Caco-2 (cell line): Measurements from ENCODE around the gene C1RL. TPM values are rescaled to one million over a fixed set of nuclear protein-coding genes. Genes with fewer than 3 reads are reported as not detected.
A peak's percentile ranks its signal among the peaks of the same experiment; 100 is the strongest.
"Not testable (repeated sequence)": the region's sequence is repeated elsewhere in the genome, so short reads cannot be mapped to it uniquely, and the experiment has no call there.

ENCODE experiments used
- BruUV-seq: library from RNA; stranded (reverse); fragments of 400-500 nt; replicated peaks from 2 replicates; lab custom pipeline; 2021; lab: Mats Ljungman, UMichigan
- CTCF ChIA-PET: fragments of 300-600 bp; sonication (Branson Sonifier 250); formaldehyde crosslinking; loops from one replicate; lab custom pipeline; 2022; ENCODE audit warnings: antibody characterized with exemption; lab: Charles Lee
- POLR2A ChIA-PET: fragments of 300-600 bp; sonication (Branson Sonifier 250); formaldehyde crosslinking; loops from one replicate; lab custom pipeline; 2022; ENCODE audit warnings: antibody characterized with exemption; lab: Charles Lee
- DNase-seq, 2 experiments: peaks; one replicate each; pipeline versions ENCODE4 v3.0.0 to v3.0.0-alpha.2; 2020 to 2022
- H3K27me3 ChIP-seq: replicated peaks from 2 replicates; pipeline ENCODE4 v1.6.0; 2011; ENCODE audit warnings: low read length; ENCODE audit not compliant: control insufficient read depth, insufficient read depth
- H3K36me3 ChIP-seq: 2 replicates; pipeline ENCODE4 v1.5.1; 2011; ENCODE audit warnings: low read length; ENCODE audit not compliant: control insufficient read depth, insufficient read depth
- H3K4me1 ChIP-seq: fragments of 250-450 bp; sonication (Bioruptor Pico); 2 replicates; pipeline ENCODE4 v1.5.1; 2020; ENCODE audit warnings: mild to moderate bottlenecking
- H3K4me3 ChIP-seq: 2 replicates; pipeline ENCODE4 v1.5.1; 2011; ENCODE audit warnings: low read depth, mild to moderate bottlenecking, control low read depth, low read length
- H3K9me3 ChIP-seq: fragments of 250-450 bp; sonication (Bioruptor Pico); 2 replicates; pipeline ENCODE4 v1.5.1; 2020; ENCODE audit warnings: mild to moderate bottlenecking, moderate library complexity
- H3K27ac Mint-ChIP-seq: one replicate; pipeline ENCODE4 v1.8.0; 2022; ENCODE audit warnings: mixed read lengths; ENCODE audit not compliant: unreplicated experiment
- H3K27me3 Mint-ChIP-seq: one replicate; pipeline ENCODE4 v1.8.0; 2022; ENCODE audit warnings: mixed read lengths; ENCODE audit not compliant: insufficient read depth, unreplicated experiment
- H3K36me3 Mint-ChIP-seq: one replicate; pipeline ENCODE4 v1.8.0; 2022; ENCODE audit warnings: mild to moderate bottlenecking, mixed read lengths; ENCODE audit not compliant: insufficient read depth, unreplicated experiment
- H3K4me1 Mint-ChIP-seq: one replicate; pipeline ENCODE4 v1.8.0; 2022; ENCODE audit warnings: low read depth, mixed read lengths; ENCODE audit not compliant: unreplicated experiment
- H3K4me3 Mint-ChIP-seq: one replicate; pipeline ENCODE4 v1.8.0; 2022; ENCODE audit warnings: mild to moderate bottlenecking, moderate library complexity, mixed read lengths; ENCODE audit not compliant: unreplicated experiment
- H3K9me3 Mint-ChIP-seq: one replicate; pipeline ENCODE4 v1.8.0; 2022; ENCODE audit warnings: mixed read lengths; ENCODE audit not compliant: unreplicated experiment
- intact Hi-C: fragments of 100-400 bp; cut with micrococcal nuclease; formaldehyde crosslinking; loops from one replicate; pipeline ENCODE4 v1.10.0; 2022; ENCODE audit not compliant: unreplicated experiment
- total RNA-seq: library from RNA; stranded (reverse); gene quantifications from 2 replicates; pipeline ENCODE4 v1.2.3, GENCODE V29; 2022
- TF ChIP-seq, protein P1 (sequence below), 2 experiments: fragments of 200-600 bp in 1 of 2; IDR thresholded peaks; 1 replicate in 1 of 2; 2 replicates in 1 of 2; pipeline versions ENCODE4 v1.5.1 to v1.8.0; 2011 to 2022; ENCODE audit warnings: antibody characterized with exemption in 1 of 2, control low read depth in 1 of 2, inconsistent platforms in 1 of 2, low read depth in 1 of 2, low read length in 1 of 2, mild to moderate bottlenecking in 1 of 2, moderate library complexity in 1 of 2; ENCODE audit not compliant: insufficient read depth in 1 of 2, severe bottlenecking in 1 of 2, unreplicated experiment in 1 of 2

C1RL gene
- total RNA-seq, 1 experiment from 2014 or later, result 40.2 TPM

DNA sequence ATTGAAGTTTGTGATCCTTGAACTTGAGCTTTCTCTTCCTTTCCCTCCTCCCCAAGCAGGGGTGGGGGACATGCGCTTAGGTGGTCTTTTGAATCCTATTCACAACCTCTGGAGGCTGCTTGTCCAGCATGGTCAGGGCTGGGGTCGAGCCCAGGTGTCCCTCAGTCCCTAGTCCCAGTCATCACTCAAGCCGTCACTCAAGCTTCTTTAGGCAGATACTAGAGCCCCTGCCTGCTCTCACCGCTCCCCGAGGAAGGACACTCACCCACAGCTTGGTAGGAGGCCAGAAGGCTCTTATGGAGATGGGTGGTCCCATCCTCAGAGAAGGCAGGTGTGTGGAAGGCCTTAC, 532 bp upstream of the C1RL start:
- Mint-ChIP-seq H3K9me3 (peaks cover 15% of the 10 kb centered on the region), H3K4me1 (peaks cover 12% of the 10 kb centered on the region), H3K36me3 (peaks cover 32% of the 10 kb centered on the region), H3K27me3 (no peaks in the 10 kb centered on the region), H3K4me3 (peak overlapping the region; percentile 85), H3K27ac (peak overlapping the region; percentile 74)
- Histone ChIP-seq H3K4me3 (no peak overlapping the region; the same call in 1 of the 2 replicates), H3K9me3 (peaks cover 15% of the 10 kb centered on the region), H3K36me3 (0 out of 2 replicates have a peak, but pooled peaks cover 1% of the 10 kb centered on the region), H3K4me1 (no peaks in the 10 kb centered on the region), H3K27me3 (no peaks in the 10 kb centered on the region)
- ChIA-PET CTCF (interaction anchor here (0.6 to 3.4 kb wide), 14 partner anchors 12 to 240 kb away, joined by 3 to 58 read pairs (median 6); partner anchors contain the start of genes C12orf57, C1S, ENO2 and RNU7-1), POLR2A (interaction anchor here (1.1 to 3.1 kb wide), 4 partner anchors 13 to 164 kb away, joined by 4 to 50 read pairs (median 10); partner anchors contain the start of genes C12orf57 and RNU7-1)
- BruUV-seq, result no TSS peak
- no peak for DNase-seq
- intact Hi-C loops, result loop anchor here (1.0 to 5.0 kb wide), 3 partner anchors 49 to 146 kb away; partner anchors contain the start of genes C1S and LPCAT3
- TF ChIP-seq, protein P1, sequence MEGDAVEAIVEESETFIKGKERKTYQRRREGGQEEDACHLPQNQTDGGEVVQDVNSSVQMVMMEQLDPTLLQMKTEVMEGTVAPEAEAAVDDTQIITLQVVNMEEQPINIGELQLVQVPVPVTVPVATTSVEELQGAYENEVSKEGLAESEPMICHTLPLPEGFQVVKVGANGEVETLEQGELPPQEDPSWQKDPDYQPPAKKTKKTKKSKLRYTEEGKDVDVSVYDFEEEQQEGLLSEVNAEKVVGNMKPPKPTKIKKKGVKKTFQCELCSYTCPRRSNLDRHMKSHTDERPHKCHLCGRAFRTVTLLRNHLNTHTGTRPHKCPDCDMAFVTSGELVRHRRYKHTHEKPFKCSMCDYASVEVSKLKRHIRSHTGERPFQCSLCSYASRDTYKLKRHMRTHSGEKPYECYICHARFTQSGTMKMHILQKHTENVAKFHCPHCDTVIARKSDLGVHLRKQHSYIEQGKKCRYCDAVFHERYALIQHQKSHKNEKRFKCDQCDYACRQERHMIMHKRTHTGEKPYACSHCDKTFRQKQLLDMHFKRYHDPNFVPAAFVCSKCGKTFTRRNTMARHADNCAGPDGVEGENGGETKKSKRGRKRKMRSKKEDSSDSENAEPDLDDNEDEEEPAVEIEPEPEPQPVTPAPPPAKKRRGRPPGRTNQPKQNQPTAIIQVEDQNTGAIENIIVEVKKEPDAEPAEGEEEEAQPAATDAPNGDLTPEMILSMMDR (IDR thresholded peaks at IDR 0.05; ENCODE audit: insufficient read depth in 1 of 2, low read depth in 1 of 2, low read length in 1 of 2, severe bottlenecking in 1 of 2, unreplicated experiment in 1 of 2), result no peak

GRCh38 chr12:7108003-7108795, 815 bp downstream of the C1RL start:
- H3K9me3 ChIP-seq, result peaks cover 15% of the 10 kb centered on the region
- Mint-ChIP-seq H3K27me3 (no peaks in the 10 kb centered on the region), H3K36me3 (peaks cover 32% of the 10 kb centered on the region), H3K4me1 (peaks cover 12% of the 10 kb centered on the region), H3K27ac (peak overlapping the region; percentile 74), H3K4me3 (peak overlapping the region; percentile 85), H3K9me3 (peaks cover 15% of the 10 kb centered on the region)
- H3K4me1 ChIP-seq, result no peaks in the 10 kb centered on the region
- H3K36me3 ChIP-seq, result peaks cover 3% of the 10 kb centered on the region; the same call in 1 of the 2 replicates
- no peaks in the 10 kb centered on the region for H3K27me3 ChIP-seq
- BruUV-seq, result no TSS peak
- CTCF ChIA-PET, result interaction anchor here (0.6 to 3.4 kb wide), 25 partner anchors 10 to 699 kb away, joined by 3 to 58 read pairs (median 5); partner anchors contain the start of genes C12orf57, C1R, C1S and LPCAT3
- TF ChIP-seq, protein P1 (IDR thresholded peaks at IDR 0.05; ENCODE audit: insufficient read depth in 1 of 2, low read depth in 1 of 2, low read length in 1 of 2, severe bottlenecking in 1 of 2, unreplicated experiment in 1 of 2), result no peak
- peak overlapping the region; percentile 80 for H3K4me3 ChIP-seq
- POLR2A ChIA-PET, result interaction anchor here (0.5 to 3.1 kb wide), 17 partner anchors 12 to 496 kb away, joined by 3 to 50 read pairs (median 3); partner anchors contain the start of genes C12orf57, C1S, PEX5 and RNU7-1
- intact Hi-C loops, result loop anchor here (1.0 to 5.0 kb wide), 4 partner anchors 16 to 162 kb away; partner anchors contain the start of genes C1R and LPCAT3
- DNase-seq, result peak; percentile 91 to 94

GRCh38 chr12:7107636-7108002, 1.4 kb downstream of the C1RL start:
- Mint-ChIP-seq H3K4me1 (peaks cover 12% of the 10 kb centered on the region), H3K36me3 (peaks cover 32% of the 10 kb centered on the region), H3K27me3 (no peaks in the 10 kb centered on the region), H3K9me3 (peaks cover 15% of the 10 kb centered on the region), H3K4me3 (peak overlapping the region; percentile 85), H3K27ac (peak overlapping the region; percentile 74)
- POLR2A ChIA-PET, result interaction anchor here (0.8 to 3.1 kb wide), 9 partner anchors 11 to 170 kb away, joined by 3 to 50 read pairs (median 4); partner anchors contain the start of genes C12orf57, C1S and RNU7-1
- CTCF ChIA-PET, result interaction anchor here (0.6 to 3.4 kb wide), 21 partner anchors 11 to 700 kb away, joined by 3 to 58 read pairs (median 6); partner anchors contain the start of genes C12orf57, C1R, C1S and LPCAT3
- intact Hi-C loops, result loop anchor here (1.0 to 5.0 kb wide), 4 partner anchors 15 to 161 kb away; partner anchors contain the start of genes C1R and LPCAT3
- TF ChIP-seq, protein P1 (IDR thresholded peaks at IDR 0.05; ENCODE audit: insufficient read depth in 1 of 2, low read depth in 1 of 2, low read length in 1 of 2, severe bottlenecking in 1 of 2, unreplicated experiment in 1 of 2), result no peak
- peak overlapping the region; percentile 80 for H3K4me3 ChIP-seq
- peak in 1 of 2 experiments; percentile 37 for DNase-seq
- H3K27me3 ChIP-seq, result no peaks in the 10 kb centered on the region
- peaks cover 15% of the 10 kb centered on the region for H3K9me3 ChIP-seq
- no peaks in the 10 kb centered on the region for H3K4me1 ChIP-seq
- peaks cover 3% of the 10 kb centered on the region for H3K36me3 ChIP-seq
- BruUV-seq, result TSS peak; percentile 27

GRCh38 chr12:7107181-7107580, 1.8 kb downstream of the C1RL start:
- ChIA-PET POLR2A (interaction anchor here (0.6 to 3.1 kb wide), 4 partner anchors 13 to 829 kb away, joined by 3 to 50 read pairs (median 4); partner anchors contain the start of genes C12orf57 and RNU7-1), CTCF (interaction anchor here (0.7 to 3.4 kb wide), 8 partner anchors 13 to 216 kb away, joined by 3 to 58 read pairs (median 7); partner anchors contain the start of genes C12orf57, C1R and RNU7-1)
- not testable (repeated sequence) for H3K4me1 ChIP-seq, H3K27me3 ChIP-seq, H3K27me3 Mint-ChIP-seq, BruUV-seq, H3K27ac Mint-ChIP-seq, H3K36me3 ChIP-seq, H3K4me3 ChIP-seq
- peaks cover 32% of the 10 kb centered on the region for H3K36me3 Mint-ChIP-seq
- peaks cover 15% of the 10 kb centered on the region for H3K9me3 ChIP-seq
- peaks cover 15% of the 10 kb centered on the region for H3K9me3 Mint-ChIP-seq
- intact Hi-C loops, result loop anchor here (5.0 kb wide), 1 partner anchor 90 kb away; the partner anchor contains the start of gene LPCAT3
- H3K4me3 Mint-ChIP-seq, result peak overlapping the region; percentile 85
- peak in 1 of 2 experiments; percentile 14 for DNase-seq
- peaks cover 12% of the 10 kb centered on the region for H3K4me1 Mint-ChIP-seq
